Activated CD8-positive, alpha-beta memory T cell treated with anti-CD3 and anti-CD28 coated beads, Interleukin-2, amount 50 U/mL, for 24 hours (primary cell): ENCODE data around the gene NSMF.

Source experiments
- DNase-seq: peaks from one replicate; pipeline ENCODE4 v3.0.0-alpha.2; 2020; ENCODE audit errors: extremely low read depth

The NSMF gene, protein sequence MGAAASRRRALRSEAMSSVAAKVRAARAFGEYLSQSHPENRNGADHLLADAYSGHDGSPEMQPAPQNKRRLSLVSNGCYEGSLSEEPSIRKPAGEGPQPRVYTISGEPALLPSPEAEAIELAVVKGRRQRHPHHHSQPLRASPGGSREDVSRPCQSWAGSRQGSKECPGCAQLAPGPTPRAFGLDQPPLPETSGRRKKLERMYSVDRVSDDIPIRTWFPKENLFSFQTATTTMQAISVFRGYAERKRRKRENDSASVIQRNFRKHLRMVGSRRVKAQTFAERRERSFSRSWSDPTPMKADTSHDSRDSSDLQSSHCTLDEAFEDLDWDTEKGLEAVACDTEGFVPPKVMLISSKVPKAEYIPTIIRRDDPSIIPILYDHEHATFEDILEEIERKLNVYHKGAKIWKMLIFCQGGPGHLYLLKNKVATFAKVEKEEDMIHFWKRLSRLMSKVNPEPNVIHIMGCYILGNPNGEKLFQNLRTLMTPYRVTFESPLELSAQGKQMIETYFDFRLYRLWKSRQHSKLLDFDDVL

GRCh38 chr9:137459152-137459600 lies at the start of gene NSMF:
NSMF (minus strand) TSS chr9:137459334; CDS start chr9:137459102, 232 bp downstream.
- DNase-seq = peak; percentile 71

GRCh38 chr9:137506702-137507171 lies 47.6 kb upstream of the NSMF start:
- no peak for DNase-seq

GRCh38 chr9:137506274-137506673 lies 47.1 kb upstream of the NSMF start:
- no peak for DNase-seq

- DNase-seq = no peak
Measured at GRCh38 chr9:137505421-137506140, 46.4 kb upstream of the NSMF start.

- DNase-seq = no peak
Measured at GRCh38 chr9:137504432-137504777, 45.3 kb upstream of the NSMF start.

DNA sequence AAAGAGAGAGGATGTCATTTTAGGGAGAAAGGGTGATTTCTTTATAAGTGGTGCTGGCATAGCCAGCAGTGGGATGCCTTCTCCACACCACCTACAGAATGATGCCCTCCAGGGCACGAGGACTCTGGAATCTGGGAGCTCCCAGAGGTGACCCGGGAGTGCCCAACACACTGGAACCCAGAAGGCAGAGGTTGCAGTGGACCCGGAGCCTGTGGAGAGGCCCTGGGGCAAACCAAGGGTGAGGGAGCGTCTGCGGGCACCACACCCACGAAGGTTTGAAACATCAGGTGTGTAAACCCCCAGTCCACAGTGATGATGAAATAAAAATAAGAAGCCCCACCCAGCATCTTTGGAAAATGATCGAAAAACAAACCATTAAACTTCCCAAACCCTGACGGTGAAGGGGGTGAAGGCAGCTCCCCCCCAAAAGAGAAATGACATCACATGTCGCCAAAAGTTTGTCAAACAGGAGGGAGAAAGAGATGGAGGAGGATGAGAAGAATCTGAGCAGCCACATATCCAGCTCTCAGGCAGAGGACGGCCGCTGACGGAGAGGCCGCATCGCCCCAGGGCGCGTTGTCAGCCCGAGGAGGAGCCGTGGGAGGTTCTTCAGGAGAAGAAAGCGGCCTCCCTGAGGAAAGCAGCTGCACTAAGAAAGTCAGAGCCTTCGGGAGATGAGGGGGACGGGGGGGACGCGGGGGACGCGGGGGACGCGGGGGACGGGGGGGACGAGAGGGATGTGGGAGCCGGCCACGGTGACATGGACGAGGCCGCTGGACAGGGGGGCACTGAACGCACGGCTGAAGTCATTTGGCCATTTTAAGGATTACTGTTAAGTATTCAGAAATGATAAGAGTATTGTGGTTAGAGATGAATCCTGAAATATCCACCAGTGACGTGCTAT lies 43.1 kb upstream of the NSMF start:
- DNase-seq = no peak

- no peak for DNase-seq
Measured at GRCh38 chr9:137501457-137501856, 42.3 kb upstream of the NSMF start.

- DNase-seq = no peak
Measured at GRCh38 chr9:137500666-137501397, 41.7 kb upstream of the NSMF start.

DNA sequence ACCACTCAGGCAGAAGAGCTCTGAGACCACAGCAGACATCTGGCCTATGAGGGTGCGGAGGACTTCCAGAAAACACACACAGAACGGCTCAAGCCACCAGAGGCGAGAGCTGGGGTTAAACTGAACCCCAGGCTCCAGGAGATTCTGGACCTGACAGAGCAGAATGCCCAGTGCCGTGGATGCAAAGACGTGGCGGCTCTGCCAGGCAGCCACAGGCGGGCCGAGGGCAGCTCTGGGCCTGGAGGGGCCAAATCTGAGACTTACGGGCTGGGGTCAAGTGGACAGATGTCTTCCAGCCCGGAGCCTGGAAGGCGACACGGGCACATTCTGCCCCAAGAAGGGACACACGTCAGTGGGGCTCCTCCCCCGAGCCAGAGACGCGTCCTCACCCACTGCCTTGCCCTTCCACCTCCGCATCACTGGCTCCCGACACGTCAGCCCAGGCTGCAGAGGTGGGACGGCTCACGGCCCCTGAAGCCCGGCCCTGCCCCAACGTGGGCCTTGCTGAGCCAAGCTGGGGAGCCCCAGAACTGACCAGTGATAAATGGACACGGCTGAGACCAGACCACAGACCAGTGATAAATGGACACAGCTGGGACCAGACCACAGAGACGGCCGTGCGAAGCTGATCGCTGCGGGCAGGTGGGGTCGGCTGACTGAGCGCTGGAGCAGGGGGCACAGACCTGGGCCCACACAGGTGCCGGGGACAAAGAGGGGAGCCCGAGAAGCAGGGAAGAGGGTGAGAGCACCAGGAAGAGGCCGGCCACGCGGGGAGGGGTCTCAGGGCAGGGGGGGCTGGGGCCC lies 40.9 kb upstream of the NSMF start:
- no peak for DNase-seq

DNA sequence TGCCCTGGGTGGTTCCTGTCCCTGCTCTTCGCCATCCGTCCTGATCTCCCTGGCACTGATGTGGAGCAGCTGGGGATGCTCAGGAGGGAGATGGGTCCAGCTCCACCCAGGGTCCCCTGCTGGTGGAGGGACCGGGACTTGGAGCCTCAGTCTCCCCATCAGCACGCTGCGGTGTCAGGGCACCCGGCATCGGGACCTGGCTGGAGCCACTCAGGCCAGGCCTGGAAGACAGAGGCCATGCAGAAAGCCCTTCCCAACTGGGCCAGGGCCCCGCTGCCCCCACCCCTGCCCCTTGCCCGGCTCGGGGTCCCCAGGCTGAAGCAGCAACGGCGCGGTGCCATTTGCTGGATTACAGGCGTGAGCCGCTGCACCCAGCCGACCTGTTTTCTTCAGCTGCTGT lies 40.3 kb upstream of the NSMF start:
- no peak for DNase-seq

DNA sequence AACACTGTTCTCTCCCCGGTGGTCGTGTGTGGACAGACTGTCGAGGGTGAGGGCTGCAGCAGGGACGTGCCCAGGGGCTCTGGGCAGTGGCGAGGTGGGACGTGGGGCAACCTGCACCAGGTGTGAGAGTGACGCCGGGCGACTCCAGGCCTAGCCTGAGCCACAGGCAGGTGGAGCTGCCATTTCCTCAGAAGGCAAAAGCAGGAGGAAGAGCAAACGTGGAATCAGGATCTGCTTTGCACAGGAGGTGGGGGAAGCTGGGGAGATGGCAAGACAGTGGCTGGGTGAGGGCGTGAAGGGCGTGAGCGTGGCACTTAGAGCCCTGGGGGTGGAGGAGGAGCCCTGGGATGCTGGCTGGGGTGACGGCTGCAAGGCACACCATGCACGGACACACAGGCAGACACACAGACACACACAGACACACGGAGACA lies 39.6 kb upstream of the NSMF start:
- DNase-seq = no peak

DNA sequence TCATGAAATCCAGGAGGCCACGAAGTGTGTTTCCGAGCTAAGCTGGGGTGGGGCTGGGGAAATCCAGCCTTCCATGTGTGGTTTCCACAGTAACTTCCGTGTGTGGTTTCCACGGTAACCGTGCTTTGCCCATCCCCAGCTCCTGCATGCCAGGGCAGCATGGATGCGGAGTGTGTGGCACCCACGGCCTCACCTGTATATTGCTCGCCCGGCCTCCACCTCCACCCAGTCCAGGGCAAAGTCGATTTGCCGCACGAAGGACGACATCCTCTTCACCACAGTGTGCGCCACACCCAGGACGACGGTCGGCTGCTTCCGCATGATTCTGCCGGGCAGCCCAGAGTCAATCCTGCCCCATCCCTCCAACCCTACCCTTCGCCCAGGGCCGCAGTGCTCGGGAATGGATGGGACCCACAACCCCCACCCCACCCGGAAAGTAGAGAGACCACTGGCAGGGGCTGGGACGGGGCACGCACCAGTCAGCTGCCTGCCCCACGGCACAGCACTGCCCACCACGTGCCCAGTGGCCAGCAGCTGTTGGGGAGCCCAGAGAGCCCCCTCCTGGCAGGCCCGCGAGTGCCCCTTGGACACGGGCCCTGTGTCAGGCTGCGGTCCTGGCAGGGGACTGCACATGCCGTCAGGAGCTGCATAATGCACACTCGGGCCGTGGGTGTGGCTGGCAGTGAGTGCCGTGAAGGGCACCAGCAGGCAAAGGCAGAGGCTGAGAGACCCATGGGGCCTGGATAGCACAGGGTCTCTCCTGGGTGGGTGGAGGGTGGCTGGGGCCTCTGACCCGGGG lies 39.0 kb upstream of the NSMF start:
- no peak for DNase-seq

DNA sequence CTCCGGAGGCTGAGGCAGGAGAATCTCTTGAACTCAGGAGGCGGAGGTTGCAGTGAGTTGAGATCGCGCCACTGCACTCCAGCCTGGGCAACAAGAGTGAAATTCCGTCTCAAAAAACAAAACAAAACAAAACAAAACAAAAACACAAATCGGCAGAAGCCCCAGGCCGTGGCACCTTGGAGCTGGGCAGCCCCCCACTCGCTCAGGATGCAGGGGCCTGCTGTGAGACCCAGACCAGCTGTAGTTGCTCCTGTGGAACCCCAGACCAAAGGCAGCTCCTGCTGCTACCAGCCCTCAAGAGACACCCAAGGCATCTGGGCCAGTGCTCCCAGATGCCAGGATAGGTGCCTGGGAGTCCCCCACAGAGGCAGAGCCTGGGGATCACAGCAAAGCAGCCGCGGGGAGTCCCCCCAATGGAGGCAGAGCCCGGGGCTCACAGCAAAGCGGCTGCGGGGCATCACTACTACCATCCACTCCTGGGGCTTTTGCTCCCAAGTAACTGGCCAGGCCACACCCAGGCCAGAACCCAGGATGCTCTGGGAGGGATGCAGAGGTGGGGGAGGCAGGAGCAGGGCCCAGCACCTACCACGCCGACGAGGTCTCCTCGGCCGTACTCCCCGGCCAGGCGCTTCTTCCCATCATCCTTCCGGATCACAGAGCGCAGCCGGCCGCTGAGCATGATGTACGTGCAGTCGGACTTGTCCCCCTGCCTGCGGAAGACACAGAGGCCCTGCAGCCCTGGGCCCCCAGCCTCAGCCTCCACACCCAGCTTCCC lies 37.7 kb upstream of the NSMF start:
- DNase-seq = no peak

- DNase-seq = no peak
Measured at GRCh38 chr9:137494550-137495351, 35.6 kb upstream of the NSMF start.

DNA sequence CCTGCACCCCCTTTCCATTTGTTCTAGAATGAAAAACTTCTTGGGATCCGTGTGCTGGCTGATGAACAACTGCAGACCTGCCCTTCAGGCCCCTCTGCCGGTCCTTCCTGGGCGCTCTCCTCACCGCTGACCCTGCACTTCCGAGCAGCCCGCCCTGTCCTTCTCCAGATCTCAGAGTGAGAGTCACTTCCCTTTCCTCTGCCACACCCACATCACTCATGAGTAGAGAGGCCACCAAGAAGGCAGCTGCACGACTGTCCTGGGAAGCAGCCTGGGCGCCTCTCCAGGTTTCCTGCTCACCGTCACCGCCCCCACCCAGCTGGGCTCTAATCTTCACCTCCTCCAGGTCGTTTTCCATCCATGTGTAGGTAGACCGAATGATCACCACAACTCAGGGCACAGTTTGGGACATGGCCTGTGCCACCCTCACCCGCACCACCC lies 35.0 kb upstream of the NSMF start:
- DNase-seq = no peak

DNA sequence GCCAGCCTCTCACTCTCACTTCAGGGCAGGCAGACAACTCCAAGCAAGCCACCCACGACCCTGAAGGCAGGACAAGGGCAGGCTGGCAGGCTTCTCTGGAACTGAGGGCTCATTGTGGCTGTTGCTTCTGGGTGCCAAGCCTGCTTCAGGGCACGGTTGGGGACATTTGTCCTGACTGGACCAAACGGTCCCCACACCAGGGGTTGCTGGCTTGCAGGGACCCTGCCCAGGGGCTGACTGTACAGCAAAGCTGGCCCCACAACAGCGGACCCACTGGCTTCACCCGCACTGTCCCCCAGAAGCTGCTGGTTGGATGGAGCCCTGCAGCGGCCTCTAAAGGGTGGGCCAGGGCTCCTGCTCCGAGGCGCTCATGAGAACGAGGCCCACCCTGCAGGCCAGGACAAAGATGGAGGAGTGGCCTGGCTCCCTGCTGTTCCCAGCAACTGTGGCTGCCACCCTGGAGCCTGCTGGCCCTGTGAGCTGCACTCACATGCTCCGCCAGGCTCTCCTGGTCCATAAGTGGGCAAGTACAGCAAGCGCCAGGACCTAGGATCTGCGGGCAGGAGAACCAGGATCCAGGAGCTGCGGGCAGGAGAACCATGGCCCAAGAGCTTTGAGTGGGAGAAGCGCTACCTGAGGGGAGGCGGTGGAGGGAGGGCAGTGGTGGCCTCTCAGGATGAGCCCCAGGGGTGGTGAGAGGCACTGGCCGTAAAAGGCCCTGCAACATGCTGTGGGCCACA lies 34.4 kb upstream of the NSMF start:
- DNase-seq = no peak
